CD4-positive, alpha-beta T cell treated with Interleukin-2 at 100 ng/mL for 4 hours (primary cell): ENCODE measurements around the gene SF3B5.
A peak's percentile ranks its signal among the peaks of the same experiment; 100 is the strongest.
"Not testable (repeated sequence)": the region's sequence is repeated elsewhere in the genome, so short reads cannot be mapped to it uniquely, and the experiment has no call there.

ENCODE experiments used
- DNase-seq: peaks from one replicate; pipeline ENCODE4 v3.0.0-alpha.2; 2020; ENCODE audit warnings: low spot score

The SF3B5 gene

DNA sequence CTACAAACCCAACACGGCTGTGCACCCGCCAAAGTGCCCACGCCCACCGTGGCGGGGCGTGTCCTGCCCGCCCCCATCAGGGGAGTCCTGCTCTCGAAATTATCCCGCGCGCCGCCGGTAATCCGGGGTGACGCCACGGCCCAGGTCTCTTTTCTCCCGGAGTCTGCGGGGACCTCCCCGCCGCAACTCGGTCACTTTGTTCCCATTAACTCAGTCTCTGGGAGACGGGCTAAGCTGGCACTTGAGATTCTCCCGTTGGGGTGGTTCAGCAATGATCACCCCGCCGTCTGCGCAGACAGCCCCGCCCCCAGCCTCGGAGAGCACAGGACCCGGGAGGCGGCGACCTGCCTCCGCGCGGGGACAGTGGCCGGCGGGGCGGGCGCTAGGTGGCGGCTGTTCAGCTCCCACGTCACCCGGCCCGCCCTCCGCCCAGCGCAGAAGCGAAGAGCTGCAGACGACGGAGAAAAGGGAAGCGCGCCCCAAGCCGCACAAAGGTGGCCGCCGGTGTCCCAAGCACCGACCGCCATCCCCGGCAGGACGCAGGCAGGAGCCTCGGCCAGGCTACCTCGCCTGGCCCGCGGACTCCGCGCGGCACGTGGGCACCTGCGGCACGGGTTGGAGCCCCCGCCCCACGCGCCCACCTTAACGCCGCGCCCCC, 31.5 kb downstream of the SF3B5 start:
- DNase-seq = peak; percentile 89

GRCh38 chr6:144063246-144063743, 32.1 kb downstream of the SF3B5 start:
- DNase-seq = no peak

GRCh38 chr6:144062786-144063185, 32.6 kb downstream of the SF3B5 start:
- no peak for DNase-seq

DNA sequence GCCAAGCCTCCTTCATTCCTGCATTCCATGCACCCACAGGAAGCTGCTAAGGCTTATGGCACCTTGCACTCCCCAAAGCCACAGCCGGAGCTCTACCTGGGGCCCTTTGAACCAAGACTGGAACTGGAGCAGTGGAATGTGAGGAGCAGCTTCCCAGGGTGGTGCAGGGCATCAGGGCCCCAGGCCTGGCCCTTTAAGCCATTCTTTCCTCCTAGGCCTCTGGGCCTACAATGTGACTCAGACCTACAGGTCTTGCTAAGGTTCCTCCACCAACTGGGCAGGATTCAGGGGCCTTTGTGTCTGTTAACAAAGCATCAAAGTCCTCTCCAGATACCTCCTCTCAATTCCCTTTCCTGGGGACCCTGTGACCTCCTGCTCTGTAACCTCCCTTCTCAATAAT, 36.2 kb downstream of the SF3B5 start:
- DNase-seq = no peak

- peak; percentile 75 for DNase-seq
Observed at GRCh38 chr6:144055121-144055931, 40.0 kb downstream of the SF3B5 start.

- peak; percentile 12 for DNase-seq
Observed at GRCh38 chr6:144053601-144054000, 41.8 kb downstream of the SF3B5 start.

DNA sequence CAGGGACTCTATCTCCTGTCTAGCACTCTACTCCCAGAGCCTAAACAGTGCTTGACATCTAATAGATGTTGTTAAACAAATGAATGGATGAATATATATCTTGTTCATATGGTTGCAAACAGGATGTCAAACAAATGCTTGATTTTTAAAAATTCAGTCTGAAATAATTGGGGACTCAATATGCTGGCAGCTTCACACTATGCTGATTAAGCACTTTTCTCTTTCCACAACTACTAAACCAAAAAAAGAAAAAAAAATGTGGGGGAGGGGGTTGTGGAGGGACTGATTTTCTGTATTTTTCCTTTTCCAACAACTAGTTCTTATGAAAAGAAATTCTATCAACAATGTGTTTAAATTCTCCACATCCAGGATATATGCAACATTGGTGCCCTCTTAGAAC, 42.9 kb downstream of the SF3B5 start:
- DNase-seq = no peak

GRCh38 chr6:144049386-144049785, 46.0 kb downstream of the SF3B5 start:
- no peak for DNase-seq

- no peak for DNase-seq
Observed at GRCh38 chr6:144047688-144048087, 47.7 kb downstream of the SF3B5 start.

DNA sequence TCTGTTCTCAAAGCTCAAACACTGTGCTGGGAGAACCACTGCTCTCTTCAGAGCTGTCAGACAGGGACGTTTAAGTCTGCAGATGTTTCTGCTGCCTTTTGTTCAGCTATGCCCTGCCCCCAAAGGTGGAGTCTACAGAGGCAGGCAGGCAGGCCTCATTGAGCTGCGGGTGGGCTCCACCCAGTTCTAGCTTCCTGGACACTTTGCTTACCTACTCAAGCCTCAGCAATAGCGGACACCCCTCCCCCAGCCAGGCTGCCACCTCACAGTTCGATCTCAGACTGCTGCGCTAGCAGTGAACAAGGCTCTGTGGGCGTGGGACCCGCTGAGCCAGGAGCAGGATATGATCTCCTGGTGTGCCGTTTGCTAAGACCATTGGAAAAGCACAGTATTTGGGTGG, 48.7 kb downstream of the SF3B5 start:
- DNase-seq = not testable (repeated sequence)

DNA sequence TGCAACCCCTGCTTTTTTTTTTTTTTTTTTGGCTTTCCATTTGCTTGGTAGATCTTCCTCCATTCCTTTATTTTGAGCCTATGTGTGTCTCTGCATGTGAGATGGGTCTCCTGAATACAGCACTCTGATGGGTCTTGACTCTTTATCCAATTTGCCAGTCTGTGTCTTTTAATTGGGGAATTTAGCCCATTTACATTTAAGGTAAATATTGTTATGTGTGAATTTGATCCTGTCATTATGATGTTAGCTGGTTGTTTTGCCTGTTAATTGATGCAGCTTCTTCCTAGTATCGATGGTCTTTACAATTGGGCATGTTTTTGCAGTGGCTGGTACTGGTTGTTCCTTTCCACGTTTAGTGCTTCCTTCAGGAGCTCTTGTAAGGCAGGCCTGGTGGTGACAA, 50.4 kb downstream of the SF3B5 start:
- DNase-seq = not testable (repeated sequence)
